ENCODE measurements around the gene BCAS3. TPM values are rescaled to one million over a fixed set of nuclear protein-coding genes. Genes with fewer than 3 reads are reported as not detected.
A peak's percentile ranks its signal among the peaks of the same experiment; 100 is the strongest.

The BCAS3 gene
- total RNA-seq, 1 donor from 2014 or later, result 20.8 TPM

GRCh38 chr17:61302953-61303816 lies 625.5 kb downstream of the BCAS3 start:
- ATAC-seq, result no peak

GRCh38 chr17:61303817-61304096 lies 626.1 kb downstream of the BCAS3 start:
- ATAC-seq, result no peak

GRCh38 chr17:61305024-61305423 lies 627.4 kb downstream of the BCAS3 start:
- no peak for ATAC-seq

- ATAC-seq, result no peak
Observed at GRCh38 chr17:61306003-61306402, 628.4 kb downstream of the BCAS3 start.

- no peak for ATAC-seq
Observed at GRCh38 chr17:61307905-61308886, 630.5 kb downstream of the BCAS3 start.

GRCh38 chr17:61309362-61310256 lies 632.0 kb downstream of the BCAS3 start:
- no peak for ATAC-seq

GRCh38 chr17:61310590-61310989 lies 632.9 kb downstream of the BCAS3 start:
- ATAC-seq, result no peak

GRCh38 chr17:61312406-61313295 lies 635.0 kb downstream of the BCAS3 start:
- ATAC-seq, result no peak

GRCh38 chr17:61313461-61314326 lies 636.0 kb downstream of the BCAS3 start:
- no peak for ATAC-seq

- ATAC-seq, result peak; percentile 71
Observed at GRCh38 chr17:61314368-61315078, 636.9 kb downstream of the BCAS3 start.

GRCh38 chr17:61316633-61317032 lies 639.0 kb downstream of the BCAS3 start:
- ATAC-seq, result no peak

GRCh38 chr17:61317779-61318178 lies 640.1 kb downstream of the BCAS3 start:
- ATAC-seq, result no peak

GRCh38 chr17:61318684-61319098 lies 641.0 kb downstream of the BCAS3 start:
- no peak for ATAC-seq

GRCh38 chr17:61321344-61321743 lies 643.7 kb downstream of the BCAS3 start:
- no peak for ATAC-seq

- ATAC-seq, result no peak
Observed at GRCh38 chr17:61322325-61323002, 644.8 kb downstream of the BCAS3 start.

GRCh38 chr17:61323003-61323908 lies 645.6 kb downstream of the BCAS3 start:
- no peak for ATAC-seq

GRCh38 chr17:61323909-61324868 lies 646.5 kb downstream of the BCAS3 start:
- ATAC-seq, result no peak

Data from esophagus mucosa (tissue), 1 donor.